UCSD-AML1 (cell line): ENCODE results near the gene PSMD10.

Experiments
- DNase-seq: peaks from one replicate; lab custom pipeline; 2025; ENCODE audit not compliant: unreplicated experiment; lab: John Stamatoyannopoulos, UW

PSMD10 gene

DNA sequence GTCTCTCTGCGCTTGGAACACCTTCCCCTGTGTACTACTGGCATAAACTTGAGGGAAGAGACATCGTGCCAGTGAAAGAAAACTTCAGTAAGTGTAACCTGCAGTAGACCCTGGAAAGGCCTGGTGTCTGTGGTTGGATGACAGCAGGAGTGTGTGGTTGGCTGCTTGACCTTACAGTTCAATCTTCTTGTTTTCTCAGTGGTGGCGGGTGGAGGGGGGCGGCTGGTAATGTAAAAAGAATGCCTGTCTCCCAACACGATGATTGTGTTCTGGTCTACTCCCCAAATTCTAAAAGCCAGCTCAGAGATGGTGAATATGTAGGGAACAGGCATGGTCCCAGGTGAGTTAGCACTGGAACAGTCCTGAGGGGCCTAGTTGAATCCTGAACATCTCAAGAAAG, 18.6 kb downstream of the PSMD10 start:
- DNase-seq = no peak

DNA sequence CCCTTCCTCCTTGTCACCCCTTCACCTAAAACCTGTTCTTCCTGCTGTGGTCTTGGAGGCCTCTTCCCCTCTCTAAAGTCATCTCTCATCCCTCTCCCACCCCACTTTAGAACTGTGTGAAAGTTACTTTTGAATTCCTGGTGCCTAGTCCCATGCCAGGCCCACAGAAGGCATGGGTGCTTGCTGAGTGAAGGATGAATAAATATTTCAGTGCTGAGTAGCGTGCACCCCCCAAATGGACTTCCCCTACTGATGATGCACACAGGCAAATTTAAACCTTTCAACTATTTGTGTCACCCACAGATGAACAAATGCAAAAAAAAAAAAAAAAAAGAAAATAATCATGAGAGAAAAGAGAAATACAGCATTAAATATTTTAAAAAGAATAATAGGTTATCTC, 19.8 kb downstream of the PSMD10 start:
- DNase-seq = no peak

DNA sequence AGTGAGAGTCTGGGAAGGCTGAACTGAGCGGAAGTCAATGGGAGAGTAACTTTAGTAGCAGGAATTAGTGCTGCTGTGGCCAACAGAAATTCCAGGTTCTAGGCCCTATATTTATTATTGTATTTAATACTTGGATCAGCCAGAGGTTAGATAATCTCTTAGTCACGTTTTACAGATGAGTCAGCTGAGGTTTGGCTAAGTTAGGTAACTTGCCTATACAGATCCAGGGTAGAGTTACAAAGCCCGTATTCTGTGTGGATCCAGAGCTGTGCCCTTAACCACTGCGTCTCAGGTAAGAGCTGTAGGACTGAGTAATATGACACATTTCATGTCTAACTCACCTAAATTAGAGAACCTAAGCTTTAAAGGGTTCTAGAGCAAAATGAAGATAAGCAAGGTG, 20.5 kb downstream of the PSMD10 start:
- DNase-seq = no peak

DNA sequence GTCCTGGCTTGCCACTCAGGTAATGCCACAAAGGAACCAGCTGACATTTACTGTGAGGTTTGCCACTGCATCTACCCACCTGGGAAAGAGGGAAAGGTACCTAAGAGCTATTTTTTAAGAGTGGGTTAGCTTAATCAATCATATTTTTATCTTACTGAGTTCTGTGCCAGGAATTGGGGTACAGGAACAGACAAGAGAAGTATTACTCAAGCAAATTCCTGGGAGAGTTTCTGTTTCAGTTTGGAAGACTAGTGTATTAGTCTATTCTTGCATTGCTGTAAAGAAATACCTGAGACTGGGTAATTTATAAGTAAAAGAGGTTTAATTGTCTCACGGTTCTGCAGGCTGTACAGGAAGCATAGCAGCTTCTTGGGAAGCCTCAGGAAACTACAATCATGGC, 23.2 kb downstream of the PSMD10 start:
- DNase-seq = no peak

DNA sequence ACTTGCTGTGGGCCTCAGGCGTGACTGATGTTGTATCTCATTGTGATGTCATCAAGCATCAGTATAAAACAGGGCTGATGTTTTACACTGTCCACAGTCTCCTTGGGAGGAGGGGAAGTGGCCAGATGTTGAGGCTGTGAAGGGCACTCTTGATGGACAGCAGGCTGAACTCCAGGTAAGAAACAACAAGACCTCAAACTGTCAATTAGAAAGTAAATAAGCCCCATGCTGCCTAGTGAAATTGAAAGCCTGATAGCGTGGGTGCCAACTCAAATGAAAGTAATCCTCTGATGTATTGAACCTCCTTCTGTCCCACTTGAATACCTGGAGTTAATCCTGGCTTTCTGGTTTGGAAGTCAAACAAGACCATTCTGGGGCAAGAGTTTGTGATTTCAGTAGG, 26.7 kb downstream of the PSMD10 start:
- no peak for DNase-seq

DNA sequence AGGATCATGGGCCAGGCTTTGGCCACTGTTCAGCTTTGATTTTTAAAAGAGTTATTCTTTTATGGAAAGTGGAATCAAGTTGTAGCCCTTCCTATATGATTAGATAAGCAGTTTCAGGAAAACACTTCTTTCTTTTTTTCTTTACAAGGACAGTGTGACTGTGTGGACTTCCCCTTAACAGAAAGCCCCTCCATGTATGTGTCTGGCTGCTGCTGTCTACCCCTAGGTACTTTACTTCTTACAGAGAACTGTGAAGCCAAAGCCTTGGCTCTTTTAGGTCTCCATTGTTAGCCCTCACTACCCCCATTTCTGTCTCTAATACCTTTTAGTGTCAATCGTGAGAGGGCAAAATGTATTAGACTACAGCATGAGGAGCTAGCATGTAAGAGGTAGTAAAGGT, 27.3 kb downstream of the PSMD10 start:
- DNase-seq = no peak

DNA sequence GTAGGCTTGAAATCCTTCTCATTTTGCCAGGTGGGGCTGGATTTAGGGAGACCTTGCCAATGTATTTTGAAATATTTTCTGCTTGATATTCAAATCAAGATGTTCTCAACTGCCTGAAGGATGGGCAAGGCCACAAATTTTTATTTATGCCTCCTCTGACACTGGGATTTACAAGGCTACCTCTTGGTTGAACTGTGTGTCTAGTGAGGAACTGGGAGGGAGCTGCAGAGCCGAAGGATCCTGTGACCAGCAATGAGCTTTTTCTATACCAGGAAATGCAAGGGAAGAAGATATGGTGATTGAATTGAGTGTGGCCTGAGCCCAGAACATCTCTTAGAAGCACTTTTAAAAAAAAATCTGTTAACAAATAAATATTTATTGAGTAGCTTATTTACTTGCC, 31.5 kb downstream of the PSMD10 start:
- no peak for DNase-seq

DNA sequence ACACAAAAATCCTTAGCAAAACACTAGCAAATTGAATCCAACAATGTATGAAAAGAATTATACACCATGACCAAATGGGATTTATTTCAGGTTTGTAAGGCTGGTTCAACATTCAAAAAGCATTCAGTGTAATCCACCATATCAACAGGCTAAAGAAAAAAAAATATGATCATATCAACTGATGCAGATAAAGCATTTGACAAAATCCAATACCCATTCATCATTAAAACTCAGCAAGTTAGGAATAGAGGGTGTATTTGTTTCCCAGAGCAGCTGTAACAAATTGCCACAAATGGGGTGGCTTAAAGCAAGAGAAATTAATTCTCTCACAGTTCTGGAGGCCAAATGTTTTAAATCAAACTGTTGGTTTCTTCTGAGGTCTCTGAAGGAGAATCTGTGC, 35.8 kb downstream of the PSMD10 start:
- DNase-seq = no peak

DNA sequence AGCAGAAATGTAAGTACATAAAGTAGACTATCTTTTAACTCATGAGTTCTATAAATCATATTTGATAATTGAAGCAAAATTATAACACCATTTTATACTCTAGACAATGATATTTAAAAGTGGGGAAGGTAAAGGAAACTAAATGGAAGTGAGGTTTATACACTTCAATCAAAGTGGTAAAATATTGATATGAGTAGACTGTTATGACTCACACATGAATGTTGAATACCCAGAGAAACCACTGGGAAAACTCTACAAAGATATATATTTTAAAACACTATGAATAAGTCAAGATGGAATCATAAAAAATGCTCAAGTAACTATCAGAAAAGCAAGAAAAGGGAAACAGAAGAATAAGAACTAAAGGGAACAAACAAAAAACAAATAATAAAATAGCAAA, 38.1 kb downstream of the PSMD10 start:
- no peak for DNase-seq

DNA sequence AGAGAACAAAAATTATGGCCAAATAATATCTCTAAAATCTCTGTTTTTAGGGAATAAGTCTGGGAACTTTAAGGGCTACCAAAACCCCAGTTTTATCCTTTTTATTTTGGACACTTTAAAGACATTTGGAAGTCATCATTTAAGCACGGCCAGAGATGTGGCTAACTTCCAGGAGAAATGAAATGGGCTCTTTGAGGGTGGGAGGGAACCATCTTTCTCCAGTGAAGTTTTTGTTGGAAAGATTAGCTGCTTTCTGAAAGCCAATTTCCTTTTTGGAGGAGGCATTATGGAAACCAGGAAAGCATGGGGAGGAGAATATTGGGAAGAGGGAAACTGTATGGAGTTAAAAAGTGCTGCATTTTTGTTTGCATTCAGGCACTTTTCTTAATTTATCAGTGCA, 41.7 kb downstream of the PSMD10 start:
- DNase-seq = no peak

DNA sequence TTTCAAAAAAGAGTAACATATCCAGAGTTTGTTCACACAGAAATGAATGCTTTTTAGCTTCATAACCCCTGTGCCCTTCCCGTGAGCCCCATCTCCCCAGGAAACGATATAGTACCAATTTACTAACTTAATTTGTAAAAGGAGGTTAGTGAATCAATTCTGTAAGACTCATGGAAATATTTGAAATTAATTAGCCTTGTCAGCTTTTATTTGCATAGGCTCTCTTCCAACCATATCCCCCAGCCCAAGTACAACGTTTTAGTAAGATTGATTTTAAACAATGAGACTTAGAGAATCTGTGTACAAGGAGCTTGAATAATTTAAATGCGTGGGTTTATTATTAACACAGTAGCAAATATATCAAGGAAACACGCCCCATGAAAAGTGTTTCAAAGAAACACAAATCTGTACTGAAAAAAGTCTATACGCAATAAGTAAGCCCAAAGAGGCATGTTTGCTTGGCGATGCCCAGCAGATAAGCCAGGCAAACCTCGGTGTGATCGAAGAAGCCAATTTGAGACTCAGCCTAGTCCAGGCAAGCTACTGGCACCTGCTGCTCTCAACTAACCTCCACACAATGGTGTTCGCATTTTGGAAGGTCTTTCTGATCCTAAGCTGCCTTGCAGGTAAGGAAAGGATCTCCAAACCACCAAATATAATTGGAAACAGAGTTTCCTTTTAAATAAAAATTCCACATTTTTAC, 46.6 kb downstream of the PSMD10 start, which contains the start of gene VSIG1:
Gene VSIG1 (plus strand): TSS at position 512 of the 703 bp plus-strand sequence. CDS start 66 bp downstream, at position 578.
- no peak for DNase-seq

DNA sequence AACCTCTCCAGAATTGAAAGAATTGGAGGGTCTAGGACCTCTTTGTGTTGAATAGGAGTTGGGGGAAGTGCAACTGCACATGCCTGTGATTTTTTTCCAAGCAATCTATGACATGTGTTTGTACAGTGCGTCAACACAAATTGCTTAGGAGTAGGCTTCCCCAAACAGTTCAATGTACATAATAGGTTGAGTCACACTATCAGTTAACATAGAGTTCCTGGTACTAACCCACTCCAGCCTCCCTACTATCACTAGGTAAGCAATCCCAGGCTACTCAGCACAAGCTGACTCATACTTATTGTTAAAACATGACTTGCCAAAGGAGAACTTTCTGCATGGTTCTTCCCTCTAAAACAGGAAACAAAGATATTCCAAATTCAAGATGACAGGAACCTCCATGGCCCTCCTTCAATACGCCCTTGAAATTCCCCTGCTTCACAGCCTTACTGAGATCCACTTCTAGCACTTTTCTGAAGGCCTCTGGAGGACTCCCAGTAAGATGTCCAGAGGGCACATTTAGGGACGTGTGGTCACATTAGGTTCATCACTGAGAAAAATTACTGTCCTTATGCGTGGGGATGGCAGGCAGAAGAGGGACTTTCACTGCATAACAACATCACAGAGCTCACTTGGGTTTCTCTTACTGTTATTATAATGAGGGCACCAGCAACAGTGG, 54.9 kb downstream of the PSMD10 start:
- no peak for DNase-seq

DNA sequence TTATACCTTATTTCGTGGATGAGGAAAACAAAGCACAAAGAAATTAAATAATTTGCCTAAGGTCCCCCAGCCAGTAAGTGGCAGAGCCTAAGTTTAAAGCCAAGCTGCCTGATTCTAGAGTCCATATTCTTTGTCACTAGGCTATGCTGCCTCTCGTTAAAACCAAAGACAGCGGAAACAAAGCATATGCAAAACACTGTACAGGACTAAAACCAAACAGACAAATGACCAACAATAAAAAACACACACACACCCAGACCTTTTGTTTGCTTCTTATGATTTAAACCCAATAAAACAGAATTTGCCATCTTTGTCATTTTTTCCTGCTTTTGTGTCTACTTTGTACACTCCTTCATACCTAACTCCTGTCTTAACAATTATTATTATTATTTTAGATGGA, 56.6 kb downstream of the PSMD10 start:
- DNase-seq = no peak
